Gastrocnemius medialis (tissue), 4 donors: Measurements from ENCODE around the gene FOXJ1.

Experiments used
- POLR2A ChIP-seq, 2 donors: fragments of 450-650 bp; IDR thresholded peaks; one replicate each; pipeline ENCODE4 v1.6.1; 2017; ENCODE audit warnings: antibody characterized with exemption in 2 of 2, mild to moderate bottlenecking in 2 of 2, moderate library complexity in 2 of 2
- TF ChIP-seq, protein P1 (sequence below), 5 experiments: fragments of 450-650 bp in 3 of 5; fragments of 200-600 bp in 2 of 5; sonication (generic) in 2 of 5; IDR thresholded peaks in 4 of 5; conservative IDR thresholded peaks in 1 of 5; 1 replicate in 4 of 5; 2 replicates in 1 of 5; pipeline ENCODE4 v1.5.1; 2016 to 2019; ENCODE audit warnings: antibody characterized with exemption in 5 of 5, mild to moderate bottlenecking in 3 of 5, moderate library complexity in 3 of 5

DNA sequence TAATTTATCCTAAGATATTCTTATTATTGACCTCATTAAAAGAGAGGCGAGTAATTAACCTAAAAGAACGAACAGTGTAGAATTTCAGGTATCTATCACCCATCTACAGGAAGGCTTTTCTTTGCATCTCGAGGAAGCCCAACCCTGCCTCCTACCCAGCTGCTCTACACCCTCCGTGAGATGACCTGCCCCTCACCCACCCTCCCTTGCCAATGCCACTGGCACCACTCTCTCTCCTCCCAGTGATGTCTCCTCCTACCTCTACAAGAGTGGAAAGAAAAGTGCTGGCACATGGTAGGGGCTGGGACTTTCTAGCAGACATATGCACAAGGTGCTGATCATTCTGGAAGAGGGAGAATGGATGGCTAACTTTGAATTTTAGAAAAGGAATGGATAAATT, 22.9 kb upstream of the FOXJ1 start:
- TF ChIP-seq, protein P1, sequence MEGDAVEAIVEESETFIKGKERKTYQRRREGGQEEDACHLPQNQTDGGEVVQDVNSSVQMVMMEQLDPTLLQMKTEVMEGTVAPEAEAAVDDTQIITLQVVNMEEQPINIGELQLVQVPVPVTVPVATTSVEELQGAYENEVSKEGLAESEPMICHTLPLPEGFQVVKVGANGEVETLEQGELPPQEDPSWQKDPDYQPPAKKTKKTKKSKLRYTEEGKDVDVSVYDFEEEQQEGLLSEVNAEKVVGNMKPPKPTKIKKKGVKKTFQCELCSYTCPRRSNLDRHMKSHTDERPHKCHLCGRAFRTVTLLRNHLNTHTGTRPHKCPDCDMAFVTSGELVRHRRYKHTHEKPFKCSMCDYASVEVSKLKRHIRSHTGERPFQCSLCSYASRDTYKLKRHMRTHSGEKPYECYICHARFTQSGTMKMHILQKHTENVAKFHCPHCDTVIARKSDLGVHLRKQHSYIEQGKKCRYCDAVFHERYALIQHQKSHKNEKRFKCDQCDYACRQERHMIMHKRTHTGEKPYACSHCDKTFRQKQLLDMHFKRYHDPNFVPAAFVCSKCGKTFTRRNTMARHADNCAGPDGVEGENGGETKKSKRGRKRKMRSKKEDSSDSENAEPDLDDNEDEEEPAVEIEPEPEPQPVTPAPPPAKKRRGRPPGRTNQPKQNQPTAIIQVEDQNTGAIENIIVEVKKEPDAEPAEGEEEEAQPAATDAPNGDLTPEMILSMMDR (IDR thresholded peaks at IDR 0.05 in 4 of 5, conservative IDR thresholded peaks at IDR 0.05 in 1 of 5): no peak
- no peak for TF ChIP-seq POLR2A (IDR thresholded peaks at IDR 0.05)
